ENCODE results near the gene TRABD. TPM values are rescaled to one million over a fixed set of nuclear protein-coding genes. Genes with fewer than 3 reads are reported as not detected.

Gene TRABD
- polyA plus RNA-seq, 1 of the 3 experiments (the other 2 are of a cell fraction), result 50.6 TPM

GRCh38 chr22:50148991-50149721 lies 36.6 kb upstream of the TRABD start (continued):
- TF ChIP-seq USF1 (IDR thresholded peaks at IDR 0.05; ENCODE audit: borderline replicate concordance, low read depth), result no peak
- peak; percentile 59; the same call in 1 of the 2 replicates for TF ChIP-seq TCF12 (IDR thresholded peaks at IDR 0.05)
- peak; percentile 55 for TF ChIP-seq CTCF (IDR thresholded peaks at IDR 0.05)
- no peak for TF ChIP-seq POLR2AphosphoS5 (IDR thresholded peaks at IDR 0.05; ENCODE audit: low read depth, low read length)
- TF ChIP-seq FOXJ3 (CRISPR knock-in tag; IDR thresholded peaks at IDR 0.05), result no peak
- no peak for TF ChIP-seq RXRA (IDR thresholded peaks at IDR 0.05; ENCODE audit: borderline replicate concordance, low read depth)
- TF ChIP-seq MAX (IDR thresholded peaks at IDR 0.05; ENCODE audit: low read depth), result peak; percentile 70; the same call in 1 of the 2 replicates
- TF ChIP-seq RCOR1 (IDR thresholded peaks at IDR 0.05; ENCODE audit: low read length), result no peak
- peak; percentile 76 for TF ChIP-seq RAD21 (IDR thresholded peaks at IDR 0.05; ENCODE audit: low read length)
- TF ChIP-seq NFIC (IDR thresholded peaks at IDR 0.05; ENCODE audit: borderline replicate concordance), result no peak
- TF ChIP-seq GATA2 (CRISPR knock-in tag; IDR thresholded peaks at IDR 0.05), result no peak
- TF ChIP-seq FOSL2 (IDR thresholded peaks at IDR 0.05; ENCODE audit: borderline replicate concordance, low read depth), result peak; percentile 65
- TF ChIP-seq FOXM1 (IDR thresholded peaks at IDR 0.05; ENCODE audit: low read depth), result no peak
- no peak for TF ChIP-seq NRF1 (IDR thresholded peaks at IDR 0.05; ENCODE audit: low read depth, low read length)
- no peak for TF ChIP-seq USF2 (IDR thresholded peaks at IDR 0.05; ENCODE audit: borderline replicate concordance, low read depth, low read length)

GRCh38 chr22:50150161-50151129 lies 35.3 kb upstream of the TRABD start:
- ChIA-PET CTCF (interaction anchor here (0.7 to 7.6 kb wide), 14 partner anchors 8 to 120 kb away, joined by 3 to 52 read pairs (median 3); partner anchors contain the start of gene PANX2), POLR2A (no interaction called here)
- no peaks in the 10 kb centered on the region for H3K36me3 ChIP-seq (replicated peaks in 1 of 2; ENCODE audit: control insufficient read depth in 1 of 2, insufficient read depth in 2 of 2, low read length in 1 of 2)
- peaks cover 0 to 14% of the 10 kb centered on the region in 2 experiments; a peak in 1 of 4 replicates for H3K4me1 ChIP-seq (ENCODE audit: control insufficient read depth in 1 of 2, insufficient read depth in 2 of 2, low read depth in 1 of 2, low read length in 1 of 2)
- H3K9me3 ChIP-seq, result no peaks in the 10 kb centered on the region
- H3K4me3 ChIP-seq (ENCODE audit: low read depth in 2 of 2, low read length in 1 of 2), result no peak overlapping the region
- no peaks in the 10 kb centered on the region for H4K20me1 ChIP-seq (ENCODE audit: insufficient read depth)
- no peaks in the 10 kb centered on the region for H3K27me3 ChIP-seq (ENCODE audit: insufficient read depth)
- H3K4me2 ChIP-seq, result no peak overlapping the region
- no peak overlapping the region for H2AFZ ChIP-seq (ENCODE audit: low read depth)
- no peak overlapping the region for H3K9ac ChIP-seq
- no peak for DNase-seq
- H3K79me2 ChIP-seq (ENCODE audit: insufficient read depth), result no peaks in the 10 kb centered on the region
- no peak overlapping the region for H3K27ac ChIP-seq (ENCODE audit: low read depth in 2 of 2, low read length in 1 of 2)
- H3K9me2 ChIP-seq, result no peaks in the 10 kb centered on the region
- no peaks in the 10 kb centered on the region for H3F3A ChIP-seq (replicated peaks; ENCODE audit: insufficient read depth)
- WGBS (ENCODE audit: low lambda C conversion rate), result 85% methylated on average over 18 of the region's 35 CpGs
- no peak for TF ChIP-seq MEF2A (IDR thresholded peaks at IDR 0.05; ENCODE audit: borderline replicate concordance, low read depth)
- TF ChIP-seq ZBTB33 (IDR thresholded peaks at IDR 0.05; ENCODE audit: borderline replicate concordance, low read depth), result no peak
- no peak for TF ChIP-seq FOXJ3 (CRISPR knock-in tag; IDR thresholded peaks at IDR 0.05)
- no peak for TF ChIP-seq CTCF (IDR thresholded peaks at IDR 0.05)
- TF ChIP-seq RXRA (IDR thresholded peaks at IDR 0.05; ENCODE audit: borderline replicate concordance, low read depth), result no peak
- TF ChIP-seq RFX5 (IDR thresholded peaks at IDR 0.05; ENCODE audit: low read length), result no peak
- TF ChIP-seq PBX3 (IDR thresholded peaks at IDR 0.05), result no peak

Measured in SK-N-SH (cell line).